GM04504 (cell line): ENCODE results near the gene LINGO4.
A peak's percentile ranks its signal among the peaks of the same experiment; 100 is the strongest.
"Not testable (repeated sequence)": the region's sequence is repeated elsewhere in the genome, so short reads cannot be mapped to it uniquely, and the experiment has no call there.

Source experiments
- DNase-seq: peaks from one replicate; pipeline ENCODE4 v3.0.0-alpha.2; 2012; ENCODE audit warnings: low read depth

Gene LINGO4

DNA sequence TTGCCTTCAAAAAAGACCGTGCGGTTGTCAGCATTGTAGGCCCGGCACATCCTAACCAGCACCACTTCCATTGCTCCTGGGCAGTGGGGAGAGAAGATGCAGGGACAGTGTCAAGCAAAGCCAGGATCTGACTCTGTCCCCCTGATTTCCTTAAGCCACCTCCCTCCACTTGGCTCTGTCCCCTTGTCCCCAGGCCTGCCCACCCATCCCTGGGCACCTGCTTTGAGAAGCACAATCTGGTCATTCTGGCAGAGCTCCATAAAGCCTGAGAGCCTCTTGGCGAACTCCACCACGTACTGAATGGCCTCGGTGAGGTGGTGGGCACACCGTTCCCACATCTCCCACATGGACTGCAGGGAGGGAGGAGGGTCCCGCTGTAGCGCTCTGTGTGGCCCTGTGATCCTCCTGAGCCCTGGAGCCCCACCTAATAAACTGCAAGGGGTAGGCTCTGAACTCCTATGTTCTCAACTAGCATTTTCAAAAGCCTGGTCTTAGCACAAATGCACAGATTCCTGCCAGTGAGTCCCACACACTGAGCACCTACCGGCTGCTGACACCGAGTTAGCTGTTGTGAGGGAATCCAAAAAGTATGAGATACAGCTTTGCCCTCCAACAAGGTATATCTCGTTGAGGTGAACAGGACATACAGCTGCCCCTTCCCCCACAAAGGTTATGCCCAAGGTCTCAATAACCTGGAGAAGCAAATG is 8.2 kb upstream of the LINGO4 start:
- DNase-seq, result no peak

DNA sequence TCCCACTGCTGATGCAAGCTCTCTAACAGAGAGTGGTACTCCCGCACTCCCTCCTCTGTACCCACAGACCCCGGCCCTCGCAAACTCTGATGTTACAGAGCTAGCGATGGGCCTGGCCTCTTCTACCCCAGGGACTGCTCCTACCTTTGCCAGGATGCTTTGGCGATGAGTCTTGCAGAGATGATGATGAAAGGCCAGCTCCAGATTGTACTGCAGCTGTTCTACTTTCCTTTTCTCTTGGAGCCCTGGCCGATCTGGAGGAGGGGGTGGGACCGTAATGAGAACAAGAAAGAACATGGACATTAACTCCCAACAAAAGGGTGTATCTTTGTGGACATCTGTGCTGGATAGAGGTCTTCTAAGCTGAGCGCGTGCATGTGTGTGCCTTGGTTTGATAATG is 6.0 kb upstream of the LINGO4 start:
- DNase-seq, result no peak

DNA sequence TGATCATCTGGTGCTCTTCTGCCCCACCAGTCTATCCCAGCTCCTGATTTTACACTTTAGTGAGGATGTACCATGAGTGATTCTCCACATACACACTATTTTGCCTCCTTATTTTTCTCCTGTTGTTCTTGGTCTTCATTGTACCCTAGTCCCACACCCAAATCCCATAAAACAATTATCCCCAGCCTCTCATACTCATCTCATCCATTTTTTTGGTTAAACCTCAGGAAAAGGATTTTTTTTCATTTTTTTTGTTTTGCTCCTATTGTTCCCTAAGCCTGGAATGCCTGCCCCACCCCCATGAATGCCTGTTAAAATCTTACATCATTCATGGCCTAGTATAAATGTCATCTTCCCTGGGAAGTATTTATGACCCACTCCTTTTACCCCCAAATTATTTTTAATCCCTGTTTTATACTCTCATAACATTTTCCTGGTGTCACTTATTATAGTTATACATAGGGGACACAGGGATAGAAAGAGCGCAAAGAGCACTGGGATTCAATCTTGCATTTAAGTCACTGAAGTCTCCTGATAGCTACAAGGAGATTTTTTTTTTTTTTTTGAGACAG is 4.9 kb upstream of the LINGO4 start:
- no peak for DNase-seq

DNA sequence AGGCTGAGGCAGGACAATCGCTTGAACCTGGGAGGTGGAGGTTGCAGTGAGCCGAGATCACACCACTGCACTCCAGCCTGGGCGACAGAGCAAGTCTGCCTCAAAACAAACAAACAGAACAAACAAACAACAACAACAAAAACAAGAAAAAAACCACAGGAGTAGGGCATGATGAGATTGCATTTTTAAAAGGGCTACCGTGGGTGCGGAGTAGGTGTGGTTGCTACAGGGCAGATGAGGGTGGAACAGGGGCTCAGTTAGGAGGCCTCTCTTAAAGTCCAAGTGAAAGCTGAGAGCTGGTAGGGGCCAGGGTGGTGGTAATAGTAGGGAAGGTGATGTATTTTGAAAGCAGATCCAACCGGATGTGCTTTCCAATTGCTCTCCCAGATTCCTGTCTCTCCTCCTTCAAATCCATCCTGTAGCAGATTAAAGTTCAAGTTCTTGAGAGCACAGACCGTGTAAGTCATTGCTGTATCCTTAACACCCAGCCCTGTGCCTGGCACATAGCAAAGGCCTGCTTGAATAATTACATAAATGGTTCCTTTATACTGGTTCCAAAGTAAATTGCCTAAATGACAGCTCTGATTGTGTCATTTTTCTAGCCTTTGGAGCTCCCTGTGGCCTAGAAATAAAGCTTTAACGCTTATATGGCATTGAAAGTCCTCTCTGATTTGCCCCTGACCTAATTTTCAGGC is 4.2 kb upstream of the LINGO4 start:
- DNase-seq, result no peak

- DNase-seq, result no peak
These were observed 2.5 kb upstream of the LINGO4 start for GRCh38 chr1:151807766-151808165.

GRCh38 chr1:151807131-151807530 is 1.9 kb upstream of the LINGO4 start:
- DNase-seq, result no peak

GRCh38 chr1:151806170-151806569 is 951 bp upstream of the LINGO4 start:
- no peak for DNase-seq

DNA sequence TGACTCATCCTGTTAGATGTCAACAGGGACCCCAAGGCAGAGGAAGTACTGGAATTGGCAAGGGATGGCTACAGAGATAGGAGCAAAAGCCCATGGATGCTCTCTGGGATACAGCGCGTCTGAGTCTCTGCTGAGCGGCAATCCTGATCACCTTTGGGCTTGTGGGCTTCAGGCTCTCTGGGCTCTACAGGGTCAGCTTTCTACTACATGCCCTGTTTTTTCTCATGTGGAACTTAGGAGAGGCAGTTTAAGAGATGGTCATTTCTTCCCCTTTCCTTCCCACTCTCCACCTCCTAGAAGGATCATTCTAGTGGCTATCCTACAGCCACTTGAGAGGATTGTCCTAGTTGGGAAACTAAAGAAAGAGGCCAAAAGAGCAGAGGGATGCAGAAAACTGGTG is 1.3 kb downstream of the LINGO4 start:
- DNase-seq, result no peak

GRCh38 chr1:151803164-151803563 is 2.1 kb downstream of the LINGO4 start:
- DNase-seq, result no peak

- DNase-seq, result no peak
These were observed 2.8 kb downstream of the LINGO4 start for GRCh38 chr1:151802372-151802771.

- no peak for DNase-seq
These were observed 3.4 kb downstream of the LINGO4 start for GRCh38 chr1:151801846-151802245.

GRCh38 chr1:151801310-151801820 is 3.9 kb downstream of the LINGO4 start:
- no peak for DNase-seq

DNA sequence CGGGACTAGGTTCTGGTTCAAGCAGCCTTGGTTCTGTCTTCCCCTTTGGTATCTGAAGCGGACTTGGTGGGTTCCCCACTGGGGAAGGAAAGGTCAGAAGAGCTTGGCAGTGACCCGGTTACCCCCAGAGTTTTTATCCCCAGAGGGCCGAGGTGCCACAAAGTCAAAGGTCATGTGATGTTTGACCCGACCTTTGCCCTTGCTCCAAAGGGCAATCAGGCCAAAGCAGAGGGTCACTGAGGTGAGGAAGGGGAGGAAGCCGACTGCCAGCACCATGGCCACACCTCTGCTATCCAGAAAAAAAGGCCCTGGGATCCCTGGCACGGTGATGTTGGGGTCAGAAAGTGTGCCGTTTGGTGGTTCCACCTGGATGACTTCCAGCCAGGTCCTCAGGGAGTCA is 4.4 kb downstream of the LINGO4 start:
- DNase-seq, result no peak

DNA sequence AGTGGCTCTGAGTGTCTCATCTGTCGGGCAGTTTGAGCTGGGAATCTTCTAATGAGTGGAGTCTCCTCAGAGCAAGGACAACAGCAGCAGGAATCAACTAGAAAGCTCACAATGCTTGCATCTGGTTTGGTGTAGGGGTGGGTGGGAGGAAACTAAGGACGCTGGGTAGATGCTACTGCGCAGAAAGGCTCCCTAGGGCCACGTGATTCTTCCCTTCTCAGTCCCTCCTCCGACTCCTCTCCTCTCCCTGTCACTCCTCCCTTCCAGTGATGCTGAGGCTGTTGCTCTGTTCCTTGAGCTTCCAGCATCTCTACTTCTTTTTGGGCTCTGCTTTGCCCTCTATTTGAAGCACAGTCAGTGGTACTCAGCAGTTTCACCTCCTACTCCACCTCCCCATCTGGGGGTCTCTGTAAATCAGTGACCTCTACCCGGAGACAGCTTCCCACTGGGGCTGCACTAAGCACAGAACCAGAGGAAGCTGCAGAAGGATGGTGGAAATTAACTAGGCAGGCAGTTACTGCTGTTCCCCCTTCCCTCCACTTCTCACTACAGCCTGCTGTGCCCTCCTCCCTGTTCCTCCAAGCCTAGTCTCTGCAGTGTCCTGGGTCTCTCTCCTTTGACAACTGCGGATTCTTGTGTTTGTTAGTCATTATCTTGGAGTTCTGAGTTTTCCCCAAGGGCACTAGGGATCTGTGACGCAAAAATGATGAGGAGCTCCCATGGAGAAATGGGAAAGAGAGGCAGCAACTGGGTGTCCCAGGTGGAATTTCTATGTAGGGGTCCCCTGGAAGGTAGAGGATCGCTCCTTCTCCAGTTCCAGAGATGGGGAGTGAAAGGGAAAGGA is 5.8 kb downstream of the LINGO4 start:
- no peak for DNase-seq

- DNase-seq, result no peak
These were observed 6.6 kb downstream of the LINGO4 start for GRCh38 chr1:151798571-151798970.

DNA sequence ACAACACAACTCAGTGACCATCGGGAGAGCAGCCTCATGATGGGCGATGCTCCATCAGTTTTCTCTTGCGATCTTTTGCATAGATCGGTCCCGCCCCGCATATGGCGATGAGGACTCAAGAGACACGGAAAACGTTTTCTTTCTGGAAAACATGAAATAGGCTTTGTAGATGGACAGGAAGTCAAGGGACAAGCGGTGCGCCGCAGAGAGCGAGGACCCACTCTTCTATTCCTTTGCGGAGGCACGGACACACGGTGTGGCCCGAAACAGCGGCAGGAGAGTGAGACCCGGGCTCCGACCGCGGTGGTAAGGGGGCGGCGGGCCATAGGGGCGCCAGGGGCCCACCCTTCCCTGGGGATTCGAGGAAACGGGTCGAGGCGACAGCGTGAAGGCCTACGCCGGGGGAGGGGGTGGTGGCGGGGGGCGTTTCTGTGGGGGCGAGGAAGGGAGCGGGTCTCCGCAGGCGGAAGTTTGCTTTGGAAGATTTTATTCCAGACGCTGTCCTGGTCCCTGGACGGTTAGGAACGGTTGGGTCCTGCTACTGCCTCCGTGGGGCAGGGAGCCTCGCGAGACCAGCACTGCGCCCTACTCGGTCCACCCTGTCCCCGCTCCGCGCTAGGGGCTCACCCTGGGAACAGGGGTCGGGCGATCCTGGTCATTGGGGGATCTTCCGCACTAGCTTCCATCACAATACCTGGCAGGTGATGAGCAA is 14.1 kb downstream of the LINGO4 start:
- DNase-seq, result no peak

DNA sequence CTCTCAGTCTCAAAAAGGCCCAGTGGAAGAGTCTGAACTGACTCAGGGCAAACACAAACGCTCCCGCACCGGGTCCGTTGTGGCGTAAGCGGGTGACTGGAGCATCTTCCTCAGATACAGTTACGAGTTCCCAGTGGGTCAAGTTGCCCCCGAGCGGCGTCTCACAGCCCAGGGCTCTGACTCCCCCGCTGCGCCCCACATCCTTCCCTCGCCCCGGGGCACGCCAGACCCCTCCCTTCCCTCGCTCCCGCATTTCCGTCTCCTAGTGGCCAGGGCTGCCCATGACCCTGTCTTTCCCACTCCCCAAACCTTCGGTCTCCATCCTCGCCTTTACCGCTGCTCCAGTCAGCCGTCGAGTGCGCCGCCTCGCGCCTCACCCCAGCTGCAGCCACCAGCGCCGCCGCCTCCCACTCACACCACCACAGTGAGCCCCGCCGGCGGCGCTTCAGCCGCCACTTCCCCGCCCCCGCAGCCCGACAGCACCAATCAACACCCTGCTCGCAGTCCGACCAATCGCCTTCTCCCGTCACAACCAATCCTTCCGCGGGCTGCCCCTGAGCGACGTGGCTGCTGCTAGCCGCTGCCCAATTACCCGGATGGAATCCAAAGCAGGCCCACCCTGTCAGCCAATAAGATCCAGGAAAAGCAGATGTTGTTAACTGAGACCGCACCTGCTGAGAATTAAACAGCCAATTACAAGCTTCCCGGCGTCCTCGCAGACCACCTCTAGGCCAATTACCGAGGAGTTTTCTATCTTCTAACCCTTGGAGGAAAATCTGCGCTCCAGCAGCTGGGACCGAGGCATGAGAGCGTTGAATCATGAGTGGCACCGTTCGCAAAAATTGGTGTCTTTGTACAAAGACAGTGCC is 14.9 kb downstream of the LINGO4 start, which contains the start of gene TDRKH:
TSS of gene TDRKH (minus strand) at position 430 of the 869 bp plus-strand sequence. CDS start 7,478 bp downstream, outside the sequence.
- peak; percentile 98 for DNase-seq

GRCh38 chr1:151787689-151788088 is 17.5 kb downstream of the LINGO4 start:
- DNase-seq, result no peak

- DNase-seq, result no peak
These were observed 21.4 kb downstream of the LINGO4 start for GRCh38 chr1:151783796-151784195.

DNA sequence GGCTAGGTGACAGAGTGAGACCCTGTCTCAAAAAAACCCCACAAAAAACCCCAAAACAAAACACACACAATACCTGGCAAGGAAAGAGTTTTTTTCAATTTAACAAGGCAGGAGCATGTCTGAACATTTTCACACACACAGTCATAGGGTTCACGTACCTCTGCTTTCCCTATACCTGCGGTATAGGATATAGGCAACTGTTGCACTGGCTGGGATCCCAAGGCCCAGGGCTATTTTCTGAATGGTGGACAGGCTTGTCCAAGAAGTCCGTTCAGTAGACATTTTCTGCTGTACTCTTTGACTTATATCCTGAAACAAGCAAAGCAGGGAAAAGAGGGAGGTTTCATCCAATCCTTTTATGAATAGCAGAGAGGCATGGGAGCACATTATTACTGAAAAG is 22.5 kb downstream of the LINGO4 start:
- no peak for DNase-seq

- DNase-seq, result not testable (repeated sequence)
These were observed 23.2 kb downstream of the LINGO4 start for GRCh38 chr1:151782026-151782425.
